ENCODE measurements around the gene RPRD1A. TPM values are rescaled to one million over a fixed set of nuclear protein-coding genes. Genes with fewer than 3 reads are reported as not detected.
A peak's percentile ranks its signal among the peaks of the same experiment; 100 is the strongest.
"Not testable (repeated sequence)": the region's sequence is repeated elsewhere in the genome, so short reads cannot be mapped to it uniquely, and the experiment has no call there.

RPRD1A gene
- total RNA-seq, 1 donor from 2014 or later, result 35.5 TPM

DNA sequence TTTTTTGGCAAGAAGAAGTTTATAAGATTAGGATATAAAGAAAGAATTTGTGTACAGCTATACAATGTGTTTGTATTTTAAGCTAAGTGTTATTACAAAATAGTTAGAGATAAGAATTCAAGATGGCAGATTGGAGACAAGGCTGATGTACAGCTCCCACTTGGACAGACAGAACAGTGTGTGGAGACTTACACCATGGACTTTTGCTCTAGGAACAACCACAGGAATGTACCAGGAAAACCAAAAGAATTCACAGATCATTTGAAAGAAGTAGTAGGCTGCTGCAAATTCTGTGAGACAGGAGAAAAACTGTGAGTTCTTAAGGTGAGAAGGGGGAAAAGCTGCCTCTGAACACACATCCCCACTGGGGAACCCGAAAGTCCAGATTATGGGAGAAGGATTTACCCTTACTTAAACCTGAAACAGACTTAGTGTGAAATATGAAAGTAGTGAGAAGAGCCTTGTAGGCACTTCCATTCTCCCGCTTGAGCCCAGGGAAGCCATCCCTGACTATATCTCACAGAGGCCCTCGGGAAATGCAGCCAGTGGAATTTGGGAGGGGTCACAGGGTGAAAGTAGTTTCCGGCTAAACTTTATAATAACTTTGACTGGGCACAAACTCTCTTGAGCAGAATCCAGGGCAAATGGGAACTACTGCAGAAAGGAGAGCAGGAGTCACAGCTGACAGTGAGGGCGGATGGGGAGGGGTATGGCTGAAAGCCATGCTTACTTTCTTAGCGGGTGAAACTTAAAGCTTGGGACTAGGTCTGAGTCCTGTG is 11.6 kb upstream of the RPRD1A start:
- TF ChIP-seq, protein P1, sequence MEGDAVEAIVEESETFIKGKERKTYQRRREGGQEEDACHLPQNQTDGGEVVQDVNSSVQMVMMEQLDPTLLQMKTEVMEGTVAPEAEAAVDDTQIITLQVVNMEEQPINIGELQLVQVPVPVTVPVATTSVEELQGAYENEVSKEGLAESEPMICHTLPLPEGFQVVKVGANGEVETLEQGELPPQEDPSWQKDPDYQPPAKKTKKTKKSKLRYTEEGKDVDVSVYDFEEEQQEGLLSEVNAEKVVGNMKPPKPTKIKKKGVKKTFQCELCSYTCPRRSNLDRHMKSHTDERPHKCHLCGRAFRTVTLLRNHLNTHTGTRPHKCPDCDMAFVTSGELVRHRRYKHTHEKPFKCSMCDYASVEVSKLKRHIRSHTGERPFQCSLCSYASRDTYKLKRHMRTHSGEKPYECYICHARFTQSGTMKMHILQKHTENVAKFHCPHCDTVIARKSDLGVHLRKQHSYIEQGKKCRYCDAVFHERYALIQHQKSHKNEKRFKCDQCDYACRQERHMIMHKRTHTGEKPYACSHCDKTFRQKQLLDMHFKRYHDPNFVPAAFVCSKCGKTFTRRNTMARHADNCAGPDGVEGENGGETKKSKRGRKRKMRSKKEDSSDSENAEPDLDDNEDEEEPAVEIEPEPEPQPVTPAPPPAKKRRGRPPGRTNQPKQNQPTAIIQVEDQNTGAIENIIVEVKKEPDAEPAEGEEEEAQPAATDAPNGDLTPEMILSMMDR (IDR thresholded peaks at IDR 0.05), result no peak
- peaks cover 3% of the 10 kb centered on the region for H3K36me3 Mint-ChIP-seq (ENCODE audit: low read depth)
- H3K9me3 Mint-ChIP-seq (ENCODE audit: low read depth), result peaks cover 8% of the 10 kb centered on the region
- DNase-seq (ENCODE audit: low spot score), result no peak
- H3K4me3 Mint-ChIP-seq (ENCODE audit: unreplicated experiment), result no peak overlapping the region
- H3K27ac Mint-ChIP-seq (ENCODE audit: unreplicated experiment), result peak overlapping the region; percentile 79
- peaks cover 7% of the 10 kb centered on the region for H3K27me3 Mint-ChIP-seq (ENCODE audit: low read depth)
- H3K4me1 Mint-ChIP-seq (ENCODE audit: low read depth), result peaks cover 14% of the 10 kb centered on the region

DNA sequence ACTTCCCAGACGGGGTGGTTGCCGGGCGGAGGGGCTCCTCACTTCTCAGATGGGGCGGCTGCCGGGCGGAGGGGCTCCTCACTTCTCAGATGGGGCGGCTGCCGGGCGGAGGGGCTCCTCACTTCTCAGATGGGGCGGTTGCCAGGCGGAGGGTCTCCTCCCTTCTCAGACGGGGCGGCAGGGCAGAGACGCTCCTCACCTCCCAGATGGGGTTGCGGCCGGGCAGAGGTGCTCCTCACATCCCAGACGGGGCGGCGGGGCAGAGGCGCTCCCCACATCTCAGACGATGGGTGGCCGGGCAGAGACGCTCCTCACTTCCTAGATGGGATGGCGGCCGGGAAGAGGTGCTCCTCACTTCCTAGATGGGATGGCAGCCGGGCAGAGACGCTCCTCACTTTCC is 10.4 kb upstream of the RPRD1A start:
- H3K36me3 Mint-ChIP-seq (ENCODE audit: low read depth); H3K9me3 Mint-ChIP-seq (ENCODE audit: low read depth); H3K4me3 Mint-ChIP-seq (ENCODE audit: unreplicated experiment); DNase-seq (ENCODE audit: low spot score); H3K27ac Mint-ChIP-seq (ENCODE audit: unreplicated experiment): not testable (repeated sequence)
- Mint-ChIP-seq H3K4me1 (ENCODE audit: low read depth) (peaks cover 14% of the 10 kb centered on the region), H3K27me3 (ENCODE audit: low read depth) (peaks cover 10% of the 10 kb centered on the region)

DNA sequence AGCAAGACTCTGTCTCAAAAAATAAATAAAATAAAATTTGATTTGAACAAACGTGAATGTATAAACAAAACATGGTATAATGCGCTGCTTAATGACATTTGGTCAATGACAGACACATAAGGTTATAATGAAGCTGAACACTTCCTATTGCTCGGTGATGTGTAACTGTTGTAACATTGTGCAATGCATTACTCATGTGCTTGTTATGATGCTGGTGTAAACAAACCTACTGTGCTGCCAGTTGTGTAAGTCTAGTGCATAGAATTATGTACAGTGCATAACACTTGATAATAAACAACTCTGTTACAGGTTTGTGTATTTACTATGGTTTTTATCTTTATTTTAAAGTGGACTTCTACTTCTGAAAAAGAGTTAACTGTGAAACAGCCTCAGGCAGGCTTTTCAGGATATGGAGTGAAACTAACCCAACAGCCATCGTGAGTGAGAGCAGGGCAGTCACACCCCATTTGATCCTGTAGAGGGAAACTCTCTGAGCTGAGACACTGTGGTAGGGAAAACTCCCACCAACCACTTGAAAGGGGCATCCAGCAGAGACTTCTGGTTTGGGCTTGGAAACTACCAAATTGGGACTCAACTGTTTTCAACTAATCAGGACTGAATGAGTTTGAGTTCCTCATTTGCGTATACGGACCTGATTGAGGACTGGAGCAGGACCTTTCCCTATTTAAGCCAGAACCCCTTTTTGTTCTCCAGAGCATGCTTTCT is 8.7 kb upstream of the RPRD1A start:
- Mint-ChIP-seq H3K36me3 (ENCODE audit: low read depth) (no peaks in the 10 kb centered on the region), H3K4me3 (ENCODE audit: unreplicated experiment) (no peak overlapping the region), H3K27me3 (ENCODE audit: low read depth) (peaks cover 7% of the 10 kb centered on the region), H3K4me1 (ENCODE audit: low read depth) (peaks cover 14% of the 10 kb centered on the region), H3K27ac (ENCODE audit: unreplicated experiment) (no peak overlapping the region), H3K9me3 (ENCODE audit: low read depth) (peaks cover 2% of the 10 kb centered on the region)
- TF ChIP-seq, protein P1 (IDR thresholded peaks at IDR 0.05), result no peak
- no peak for DNase-seq (ENCODE audit: low spot score)

DNA sequence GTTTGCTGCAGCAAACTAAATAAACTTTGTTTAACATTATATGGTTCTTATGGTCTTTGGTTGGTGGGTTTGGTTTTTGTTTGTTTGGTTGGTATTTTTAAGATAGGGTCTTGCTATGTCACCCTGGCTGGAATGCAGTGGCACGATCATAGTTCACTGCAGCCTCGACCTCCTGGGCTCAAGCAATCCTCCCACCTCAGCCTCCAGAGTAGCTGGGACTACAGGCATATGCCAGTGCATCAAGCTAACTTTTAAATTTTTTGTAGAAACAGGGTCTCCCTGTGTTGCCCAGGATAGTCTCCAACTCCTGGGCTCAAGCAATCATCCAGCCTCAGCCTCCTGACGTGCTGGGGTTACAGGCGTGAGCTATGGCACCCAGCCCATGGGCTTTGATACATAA is 7.1 kb upstream of the RPRD1A start:
- peaks cover 10% of the 10 kb centered on the region for H3K4me1 Mint-ChIP-seq (ENCODE audit: low read depth)
- no peaks in the 10 kb centered on the region for H3K36me3 Mint-ChIP-seq (ENCODE audit: low read depth)
- H3K4me3 Mint-ChIP-seq (ENCODE audit: unreplicated experiment), result no peak overlapping the region
- H3K9me3 Mint-ChIP-seq (ENCODE audit: low read depth), result no peaks in the 10 kb centered on the region
- no peak overlapping the region for H3K27ac Mint-ChIP-seq (ENCODE audit: unreplicated experiment)
- DNase-seq (ENCODE audit: low spot score), result no peak
- H3K27me3 Mint-ChIP-seq (ENCODE audit: low read depth), result peaks cover 10% of the 10 kb centered on the region
- TF ChIP-seq, protein P1 (IDR thresholded peaks at IDR 0.05), result no peak

DNA sequence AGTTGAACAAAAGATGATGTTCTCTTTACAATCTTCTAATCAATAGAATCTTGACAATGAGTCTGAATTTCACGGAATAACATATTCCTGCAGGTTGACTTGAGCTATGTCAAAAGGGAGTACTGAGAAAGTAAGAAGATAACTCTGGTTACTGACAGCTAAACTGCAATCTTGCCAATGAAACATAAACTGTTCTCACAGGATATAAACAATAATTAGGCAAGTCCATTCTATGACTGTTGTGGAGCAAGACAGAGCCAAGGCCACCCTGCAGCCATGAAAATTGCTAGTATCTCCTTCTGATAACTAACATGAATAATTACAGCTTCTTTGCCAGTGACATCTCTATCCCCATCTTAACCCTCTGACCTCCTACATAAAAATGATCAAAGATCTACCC is 6.3 kb upstream of the RPRD1A start:
- H3K27ac Mint-ChIP-seq (ENCODE audit: unreplicated experiment), result no peak overlapping the region
- DNase-seq (ENCODE audit: low spot score), result no peak
- peaks cover 10% of the 10 kb centered on the region for H3K27me3 Mint-ChIP-seq (ENCODE audit: low read depth)
- H3K9me3 Mint-ChIP-seq (ENCODE audit: low read depth), result no peaks in the 10 kb centered on the region
- TF ChIP-seq, protein P1 (IDR thresholded peaks at IDR 0.05), result no peak
- peaks cover 2% of the 10 kb centered on the region for H3K4me1 Mint-ChIP-seq (ENCODE audit: low read depth)
- H3K4me3 Mint-ChIP-seq (ENCODE audit: unreplicated experiment), result no peak overlapping the region
- H3K36me3 Mint-ChIP-seq (ENCODE audit: low read depth), result no peaks in the 10 kb centered on the region

DNA sequence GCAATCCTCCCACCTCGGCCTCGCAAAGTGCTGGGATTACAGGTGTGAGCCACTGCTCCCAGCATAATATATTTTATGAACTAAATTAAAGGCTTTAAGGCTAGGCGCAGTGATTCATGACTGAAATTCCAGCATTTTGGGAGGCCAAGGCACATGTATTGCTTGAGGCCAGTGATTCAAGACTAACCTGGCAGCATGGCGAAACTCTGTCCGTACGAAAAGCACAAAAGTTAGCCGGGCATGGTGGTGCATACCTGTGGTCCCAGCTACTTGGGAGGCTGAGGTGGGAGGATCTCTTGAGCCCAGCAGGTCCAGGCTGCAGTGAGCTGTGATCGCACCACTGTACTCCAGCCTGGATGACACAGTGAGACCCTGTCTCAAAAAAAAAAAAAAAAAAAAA is 5.0 kb upstream of the RPRD1A start:
- H3K9me3 Mint-ChIP-seq (ENCODE audit: low read depth); H3K4me3 Mint-ChIP-seq (ENCODE audit: unreplicated experiment); H3K36me3 Mint-ChIP-seq (ENCODE audit: low read depth); DNase-seq (ENCODE audit: low spot score); H3K27ac Mint-ChIP-seq (ENCODE audit: unreplicated experiment); H3K27me3 Mint-ChIP-seq (ENCODE audit: low read depth); H3K4me1 Mint-ChIP-seq (ENCODE audit: low read depth): not testable (repeated sequence)
